ENCODE measurements around the gene DGLUCY.
"Not testable (repeated sequence)": the region's sequence is repeated elsewhere in the genome, so short reads cannot be mapped to it uniquely, and the experiment has no call there.

Gene DGLUCY

DNA sequence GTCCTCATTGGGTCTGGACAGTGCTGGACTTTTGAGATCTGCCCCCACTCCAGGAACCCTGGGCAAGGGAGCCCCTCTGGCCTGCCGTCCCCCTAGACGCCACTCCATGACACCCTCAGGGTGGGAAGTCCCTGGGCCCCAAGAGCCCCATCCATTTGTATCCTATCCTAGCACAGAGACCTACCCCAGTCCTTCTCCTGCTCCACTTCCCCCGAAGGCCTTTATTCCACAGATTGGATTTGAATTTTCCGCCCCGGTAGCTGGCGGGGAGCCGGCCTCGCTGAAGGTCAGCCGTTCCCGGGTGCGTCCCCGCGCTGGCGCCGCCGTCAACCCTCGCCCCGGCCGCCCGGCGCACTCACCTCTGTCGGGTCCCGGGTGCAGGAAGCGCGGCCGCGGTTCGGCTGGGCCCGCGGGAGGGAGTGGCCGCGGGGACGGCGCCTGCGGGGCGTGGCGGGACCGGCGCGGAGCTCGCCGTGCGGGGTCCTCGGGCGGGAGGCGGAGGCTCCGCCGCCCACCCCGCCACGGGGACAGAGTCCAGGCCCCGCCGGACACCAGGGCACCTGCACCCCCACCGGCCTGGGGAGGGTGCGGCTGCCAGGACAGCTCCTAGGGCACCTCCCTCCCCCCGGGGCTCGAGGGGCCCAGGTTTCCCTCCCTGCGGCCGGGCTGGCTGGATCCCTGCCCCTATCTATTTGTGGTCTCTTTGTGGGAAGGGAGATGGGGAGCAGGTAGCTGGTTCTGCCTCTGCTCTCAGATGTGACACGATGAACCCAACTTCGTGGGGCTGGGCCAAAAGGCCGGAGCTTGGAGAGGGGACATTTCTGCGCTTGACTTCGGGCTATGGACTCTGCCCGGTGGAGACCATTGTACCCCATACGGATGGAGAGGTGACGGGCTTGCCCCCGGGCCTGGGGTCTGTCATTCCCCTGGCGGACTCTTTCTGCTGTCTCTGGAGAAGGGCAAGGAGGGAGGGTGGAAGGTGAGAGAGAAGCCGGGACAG, 150.6 kb downstream of the DGLUCY start:
- DNase-seq = peak; percentile 56

DNA sequence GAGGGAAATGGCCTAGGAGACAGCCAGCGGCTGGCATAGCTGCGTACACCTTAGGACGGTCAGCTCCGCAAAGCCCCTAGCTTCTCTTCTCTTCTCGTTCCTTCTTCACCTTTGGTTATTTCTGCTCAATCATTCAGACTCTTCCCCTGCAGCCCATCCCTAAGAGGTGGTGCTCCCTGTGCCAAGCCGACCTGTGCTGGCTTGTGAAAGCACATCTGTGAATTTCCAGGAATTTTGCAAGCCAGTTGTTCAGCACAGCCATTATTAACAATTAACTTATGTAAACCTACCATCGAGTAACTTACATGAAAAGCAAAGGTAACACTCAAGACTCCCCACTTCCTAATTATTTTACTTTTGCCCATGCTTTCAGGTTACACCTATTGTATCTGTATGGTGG, 151.5 kb downstream of the DGLUCY start:
- no peak for DNase-seq

DNA sequence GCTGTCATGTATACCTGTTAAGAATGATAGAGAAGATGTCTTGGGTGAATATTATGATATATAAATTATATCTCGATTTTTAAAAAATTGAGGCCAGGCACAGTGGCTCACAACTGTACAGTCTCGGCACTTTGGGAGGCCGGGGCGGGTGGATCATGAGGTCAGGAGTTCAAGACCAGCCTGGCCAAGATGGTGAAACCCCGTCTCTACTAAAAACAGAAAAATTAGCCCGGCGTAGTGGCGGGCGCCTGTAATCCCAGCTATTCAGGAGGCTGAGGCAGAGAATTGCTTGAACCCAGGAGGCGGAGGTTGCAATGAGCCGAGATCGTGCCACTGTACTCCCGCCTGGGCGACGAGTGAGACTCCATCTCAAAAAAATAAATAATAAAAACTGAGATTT, 152.4 kb downstream of the DGLUCY start:
- not testable (repeated sequence) for DNase-seq

DNA sequence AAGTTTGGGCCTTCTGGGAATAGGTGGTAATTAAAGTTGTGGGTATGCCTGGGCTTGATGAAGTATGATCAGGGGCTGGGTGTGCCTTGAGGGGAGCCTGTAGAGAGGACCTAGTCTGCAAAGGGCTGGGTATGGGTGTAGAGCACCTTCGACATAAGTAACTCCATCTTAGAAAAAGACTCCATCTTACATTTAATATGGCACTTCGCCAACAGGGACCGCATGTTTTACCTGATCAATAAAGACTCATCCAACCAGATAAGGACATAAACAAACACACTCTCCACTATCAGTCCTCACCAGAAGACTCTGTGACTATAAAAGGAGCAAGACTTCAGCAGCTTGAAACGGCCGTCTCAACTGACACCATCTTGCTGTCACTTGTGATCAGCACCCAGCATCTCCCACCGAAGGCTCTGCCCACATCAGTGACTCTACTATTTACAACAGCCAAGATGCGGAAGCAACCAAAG, 154.1 kb downstream of the DGLUCY start:
- no peak for DNase-seq

DNA sequence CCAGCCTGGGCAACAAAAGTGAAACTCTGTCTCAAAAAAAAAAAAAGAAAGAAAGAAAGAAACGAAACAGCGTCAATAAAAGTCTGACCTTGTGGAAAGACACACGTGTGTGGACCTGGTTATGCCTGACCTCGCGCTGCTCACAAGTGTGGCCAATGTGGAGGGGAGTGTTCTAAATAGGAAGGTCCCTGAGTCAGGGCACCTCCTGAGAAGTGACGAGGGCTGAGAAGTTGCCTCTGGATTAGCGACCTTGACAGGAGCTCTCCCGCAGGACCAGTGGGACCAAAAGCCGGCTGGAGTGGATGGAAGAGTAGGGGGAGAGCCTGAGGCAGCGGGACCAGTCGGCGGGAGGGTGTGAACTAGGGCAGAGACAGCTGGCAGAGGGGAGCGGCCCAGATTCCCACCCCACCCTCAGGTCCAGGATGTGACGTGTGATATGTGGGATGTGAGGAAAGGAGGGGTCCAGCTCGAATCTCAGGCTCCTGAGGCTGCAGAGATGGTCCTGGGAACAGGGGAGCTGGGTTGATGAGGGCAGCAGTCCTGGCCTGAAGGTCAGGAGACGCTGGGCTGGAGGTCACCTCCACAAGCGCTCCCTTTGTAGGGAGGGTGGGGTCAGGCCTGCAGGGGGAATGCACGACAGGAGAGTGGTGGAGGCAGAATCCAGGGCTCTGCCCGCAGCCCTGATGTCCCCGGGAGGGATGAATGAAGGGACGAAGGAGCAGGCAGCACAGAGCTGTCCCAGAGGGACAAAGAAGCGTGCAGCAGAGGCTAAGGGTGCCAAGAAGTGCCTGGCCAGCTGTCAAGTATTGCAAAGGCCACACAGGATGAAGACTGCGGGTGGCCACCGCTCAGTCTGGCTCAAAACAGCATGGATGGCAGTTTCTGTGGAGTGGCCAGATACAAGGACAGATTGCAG, 155.5 kb downstream of the DGLUCY start:
- no peak for DNase-seq

DNA sequence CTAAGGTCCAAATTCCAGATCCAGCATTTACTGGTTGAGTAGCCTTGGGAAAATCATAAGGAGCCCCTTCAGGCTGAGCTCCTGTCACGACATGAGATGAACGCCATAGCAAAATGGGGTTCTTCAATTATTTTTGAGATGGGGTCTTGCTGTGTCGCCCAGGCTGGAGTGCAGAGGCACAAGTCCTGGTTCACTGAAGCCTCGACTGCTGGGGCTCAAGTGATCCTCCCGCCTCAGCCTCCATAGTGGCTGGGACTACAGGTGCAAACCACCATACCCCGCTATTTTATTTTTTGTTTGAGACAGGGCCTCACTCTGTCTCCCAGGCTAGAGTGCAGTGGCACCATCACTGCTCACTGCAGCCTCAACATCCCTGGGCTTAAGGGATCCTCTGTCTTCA, 156.3 kb downstream of the DGLUCY start:
- DNase-seq = no peak

DNA sequence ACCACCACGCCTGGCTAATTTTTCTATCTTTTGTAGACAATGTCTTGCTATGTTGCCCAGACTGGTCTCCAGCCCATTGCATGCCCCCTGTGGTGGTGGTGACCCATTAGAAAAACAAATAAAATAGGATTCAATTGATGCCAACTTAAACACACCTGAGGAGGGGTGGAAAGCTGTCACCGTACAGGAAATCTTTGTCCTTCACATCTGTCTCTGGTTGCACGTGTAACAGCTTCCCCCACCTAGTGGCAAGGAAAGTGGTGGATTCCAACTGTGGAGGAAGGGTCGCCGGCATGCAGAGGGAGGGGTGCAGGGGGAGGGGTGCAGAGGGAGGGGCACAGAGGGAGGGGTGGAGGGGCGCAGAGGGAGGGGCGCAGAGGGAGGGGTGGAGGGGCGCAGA, 156.7 kb downstream of the DGLUCY start:
- DNase-seq = no peak

DNA sequence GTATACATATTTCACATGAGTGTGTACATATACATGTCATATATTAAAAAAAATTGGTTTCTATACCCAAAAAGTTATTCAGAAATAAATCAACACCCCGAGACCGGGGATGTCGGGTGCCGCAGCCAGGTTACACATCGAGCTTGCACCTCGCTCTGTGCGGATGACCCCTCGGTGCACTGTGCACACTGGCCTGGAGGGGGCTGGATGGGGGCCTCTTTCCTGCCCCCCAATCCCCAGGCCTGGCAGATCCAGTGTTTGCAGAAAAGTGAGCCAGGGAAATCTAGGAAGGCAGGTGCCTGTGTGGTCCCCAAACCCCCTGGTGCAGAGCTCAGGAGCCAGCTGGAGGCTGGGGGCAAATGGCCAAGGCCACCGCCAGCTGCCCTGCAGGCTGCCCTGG, 157.8 kb downstream of the DGLUCY start:
- no peak for DNase-seq

DNA sequence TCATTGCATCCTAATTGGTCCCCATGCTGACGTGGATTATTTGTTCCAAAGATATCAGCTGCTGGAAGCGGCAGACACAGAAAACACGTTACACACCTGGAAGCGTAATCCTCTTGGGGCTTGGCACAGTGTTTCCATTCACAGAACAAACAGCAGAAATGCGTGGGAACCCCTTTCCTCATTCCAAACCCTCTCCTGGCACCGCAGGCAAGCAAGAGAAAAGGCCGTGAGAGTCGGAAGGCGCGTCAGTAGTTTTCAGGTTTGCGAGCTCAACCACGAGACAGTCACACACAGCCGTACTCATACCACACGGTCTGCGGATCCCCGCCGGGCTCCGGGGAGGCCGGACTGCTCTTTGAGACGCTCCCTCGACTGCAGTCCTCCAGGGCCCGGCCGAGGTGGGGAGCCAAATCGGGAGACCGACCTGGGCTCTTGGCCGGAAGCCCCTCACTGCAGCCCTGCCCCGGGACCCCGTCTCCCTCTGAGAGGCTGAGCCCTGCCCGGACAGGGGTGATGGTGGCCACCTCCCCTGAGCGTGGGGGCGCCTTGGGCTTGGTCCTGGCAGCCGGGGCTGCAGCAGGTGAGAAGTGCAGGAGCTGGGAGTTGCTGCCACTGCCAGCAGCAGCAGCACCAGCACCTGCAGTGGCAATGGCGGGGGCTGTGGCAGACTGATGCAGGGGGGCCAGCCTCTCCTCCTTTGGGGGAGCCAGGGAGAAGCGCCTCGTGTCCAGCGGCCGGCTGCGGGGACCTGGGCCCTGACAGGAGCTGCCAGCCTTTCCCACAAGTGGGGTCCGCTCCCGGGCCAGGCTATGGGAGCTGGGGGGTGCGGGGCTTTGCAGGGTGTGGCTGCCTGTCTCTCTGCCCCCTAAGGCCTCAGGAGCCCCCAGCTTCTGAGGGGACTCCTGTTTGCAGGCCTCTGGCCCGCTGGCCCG, 158.7 kb downstream of the DGLUCY start:
- no peak for DNase-seq

DNA sequence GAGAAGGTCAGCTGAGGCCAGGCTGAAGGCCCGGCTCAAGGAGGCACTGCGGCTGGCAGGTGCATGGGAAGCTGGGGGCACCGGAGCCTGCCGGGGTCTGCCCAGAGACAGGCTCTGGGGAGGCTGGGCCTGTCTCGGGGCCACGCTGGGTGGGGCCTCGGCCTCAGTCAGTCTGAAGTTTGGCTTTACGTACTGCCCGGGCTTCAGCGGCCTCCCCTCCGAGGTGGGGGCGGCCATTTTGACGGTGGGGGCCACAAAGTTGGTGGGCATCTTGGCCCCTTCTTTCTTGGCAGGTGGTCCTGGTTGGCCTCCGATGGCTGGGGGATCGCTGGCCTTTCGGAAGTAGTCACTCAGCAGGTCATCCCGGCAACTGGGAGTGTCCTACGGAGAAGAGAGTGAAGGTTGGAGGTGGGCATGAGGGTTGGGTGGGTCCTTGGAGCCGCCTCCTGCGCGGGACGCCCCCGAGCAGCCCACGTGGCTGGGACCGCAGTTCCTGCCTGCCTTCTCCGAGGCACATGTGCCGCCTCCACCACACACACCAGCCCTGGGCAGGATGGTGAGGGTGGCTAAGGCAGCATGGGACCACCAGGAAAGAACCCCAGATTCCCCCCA, 159.5 kb downstream of the DGLUCY start:
- no peak for DNase-seq

DNA sequence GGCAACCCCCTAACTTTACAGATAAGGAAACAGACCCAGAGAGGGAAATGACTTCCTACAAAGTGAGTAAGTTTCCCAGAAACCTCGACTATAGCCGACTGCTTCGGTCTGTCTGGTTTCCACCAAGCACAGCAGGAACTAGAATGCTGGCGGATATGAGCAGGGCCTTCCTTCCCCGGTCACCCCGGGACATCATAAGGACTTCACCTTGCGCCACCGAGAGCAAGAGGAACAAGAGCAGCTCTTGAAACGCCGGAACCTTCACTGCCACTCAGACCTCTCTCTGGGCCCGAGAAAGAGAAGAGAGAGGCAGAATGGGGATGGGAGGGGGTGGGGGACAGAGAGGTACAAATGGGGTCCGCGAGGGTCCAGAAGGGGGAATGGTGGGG, 160.0 kb downstream of the DGLUCY start:
- DNase-seq = peak; percentile 38

DNA sequence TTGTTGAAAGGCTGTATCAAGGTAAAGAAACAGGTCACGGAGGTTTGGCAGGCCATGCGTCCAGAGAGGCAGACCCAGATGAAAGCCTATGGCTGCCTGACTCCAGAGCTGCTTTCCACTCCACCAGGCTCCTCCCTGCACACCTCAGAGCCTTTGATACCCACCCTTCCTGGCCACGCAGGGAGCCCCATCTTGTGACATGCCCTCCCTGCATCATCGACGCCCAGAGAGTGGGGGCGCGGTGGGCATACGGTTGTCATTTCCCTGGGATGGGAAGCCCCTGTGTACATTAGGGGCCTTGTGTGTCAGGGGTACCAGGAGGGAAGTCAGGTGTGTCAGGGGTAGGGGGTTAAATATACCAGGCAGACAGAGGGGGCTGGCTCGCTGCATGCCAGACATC, 160.9 kb downstream of the DGLUCY start:
- DNase-seq = peak; percentile 56

All from DMS53 (cell line).